Urinary bladder (tissue), 4 donors: ENCODE data around the gene ZBED6. TPM values are rescaled to one million over a fixed set of nuclear protein-coding genes. Genes with fewer than 3 reads are reported as not detected.
A peak's percentile ranks its signal among the peaks of the same experiment; 100 is the strongest.
"Not testable (repeated sequence)": the region's sequence is repeated elsewhere in the genome, so short reads cannot be mapped to it uniquely, and the experiment has no call there.

ENCODE experiments used
- DNase-seq: peaks from one replicate; pipeline ENCODE4 v3.0.0-alpha.2; 2015; ENCODE audit errors: extremely low spot score
- H3K27ac ChIP-seq: one replicate; pipeline ENCODE4 v1.5.1; 2013; ENCODE audit warnings: low read depth, mild to moderate bottlenecking, moderate library complexity
- H3K36me3 ChIP-seq: one replicate; pipeline ENCODE4 v1.6.1; 2013; ENCODE audit warnings: mild to moderate bottlenecking, moderate library complexity; ENCODE audit not compliant: insufficient read depth
- H3K4me1 ChIP-seq: one replicate; pipeline ENCODE4 v1.6.1; 2013; ENCODE audit warnings: mild to moderate bottlenecking, moderate library complexity; ENCODE audit not compliant: insufficient read depth
- H3K4me3 ChIP-seq: one replicate; pipeline ENCODE4 v1.5.1; 2013; ENCODE audit warnings: low read depth, low read length
- whole genome bisulfite sequencing: extraction: QIAGEN DNeasy Blood & Tissue Kit; methylation state at CpG from one replicate; pipeline ENCODE4 v1.1.7; 2013; 5-methylcytosine and 5-hydroxymethylcytosine counted together
- polyA plus RNA-seq: library from polyadenylated mRNA; stranded (reverse); fragments of 200-250 nt; gene quantifications from one replicate; pipeline ENCODE4 v1.2.3, GENCODE V29; 2013
- total RNA-seq: library from RNA; depleted of rRNA; stranded (reverse); fragments of >200 nt; gene quantifications from one replicate; pipeline ENCODE4 v1.2.3, GENCODE V29; 2014
- donor health status: healthy with polysubstance abuse.
- donor health status: healthy.

ZBED6 gene
- total and polyA plus RNA-seq, 2 donors = 3.0 to 30.8 TPM

GRCh38 chr1:203768256-203768655 is 27.2 kb upstream of the ZBED6 start:
- no peaks in the 10 kb centered on the region for H3K4me1 ChIP-seq
- DNase-seq = no peak
- H3K4me3 ChIP-seq = no peak overlapping the region
- H3K27ac ChIP-seq = no peak overlapping the region
- 80% methylated on average over 6 of the region's 6 CpGs for WGBS
- no peaks in the 10 kb centered on the region for H3K36me3 ChIP-seq

DNA sequence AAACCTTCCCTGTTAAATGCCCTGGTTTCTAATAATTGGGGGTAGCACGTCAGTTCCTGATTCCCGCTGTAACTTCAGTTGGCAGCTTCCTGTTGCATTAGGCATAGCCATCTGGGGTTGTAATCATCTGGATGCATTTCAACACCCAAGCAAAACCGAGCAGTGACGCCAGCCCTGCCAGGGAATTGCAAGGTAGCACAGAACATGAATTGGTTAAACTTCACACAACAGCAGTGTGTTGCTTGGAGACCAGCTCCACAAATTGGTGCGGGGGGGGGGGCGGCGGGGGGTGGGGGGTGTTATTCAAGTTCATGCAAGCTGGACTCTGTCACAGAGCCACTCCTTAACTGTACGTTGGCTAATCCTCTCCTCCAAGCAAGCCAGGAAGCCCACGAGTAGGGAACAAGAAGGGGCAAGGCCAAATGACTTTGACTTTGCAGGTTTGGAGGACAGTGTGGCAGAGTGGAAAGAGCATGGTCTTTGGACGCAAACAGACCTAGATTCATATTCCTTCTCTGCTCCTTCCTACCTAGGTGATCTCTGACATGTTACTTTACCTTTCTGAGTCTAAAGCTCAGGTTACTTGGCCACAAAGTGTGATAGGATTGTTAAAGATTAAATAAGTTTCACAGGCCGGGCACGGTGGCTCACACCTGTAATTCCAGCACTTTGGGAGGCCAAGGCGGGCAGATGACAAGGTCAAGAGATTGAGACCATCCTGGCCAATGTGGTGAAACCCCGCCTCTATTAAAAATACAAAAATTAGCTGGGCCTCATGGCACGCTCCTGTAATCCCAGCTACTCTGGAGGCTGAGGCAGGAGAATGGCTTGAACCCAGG is 25.7 kb upstream of the ZBED6 start:
- H3K4me3 ChIP-seq = no peak overlapping the region
- WGBS = 36% methylated on average over 15 of the region's 15 CpGs

GRCh38 chr1:203771901-203772301 is 23.5 kb upstream of the ZBED6 start:
- Histone ChIP-seq H3K27ac (no peak overlapping the region), H3K36me3 (no peaks in the 10 kb centered on the region), H3K4me3 (no peak overlapping the region), H3K4me1 (no peaks in the 10 kb centered on the region)
- no peak for DNase-seq
- WGBS = 31% methylated on average over 7 of the region's 7 CpGs

More for the DNA sequence above, 25.7 kb upstream of the ZBED6 start:
- no peaks in the 10 kb centered on the region for H3K4me1 ChIP-seq
- H3K27ac ChIP-seq = peak overlapping the region; percentile 56
- no peaks in the 10 kb centered on the region for H3K36me3 ChIP-seq
- peak; percentile 72 for DNase-seq

DNA sequence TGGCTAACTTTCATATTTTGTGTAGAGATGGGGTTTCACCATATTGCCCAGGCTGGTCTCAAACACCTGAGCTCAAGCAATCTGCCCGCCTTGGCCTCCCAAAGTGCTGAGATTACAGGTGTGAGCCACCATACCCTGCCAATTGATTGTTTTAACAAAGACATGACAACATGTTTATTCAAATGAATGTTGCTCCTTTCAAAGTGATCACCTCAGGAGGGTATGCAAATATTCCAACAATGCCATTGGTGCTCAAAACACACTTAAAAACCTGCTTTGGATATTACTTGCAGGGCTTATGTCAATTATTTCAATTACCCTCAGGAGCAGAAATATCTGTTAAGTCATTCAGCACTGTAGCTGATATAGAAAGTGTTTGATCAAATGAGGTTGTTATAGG is 22.6 kb upstream of the ZBED6 start:
- no peak overlapping the region for H3K4me3 ChIP-seq
- 100% methylated on average over 1 of the region's 1 CpG for WGBS

GRCh38 chr1:203776636-203777035 is 18.8 kb upstream of the ZBED6 start:
- 58% methylated on average over 4 of the region's 4 CpGs for whole genome bisulfite sequencing
- Histone ChIP-seq H3K4me3 (no peak overlapping the region), H3K27ac (no peak overlapping the region), H3K36me3 (no peaks in the 10 kb centered on the region), H3K4me1 (no peaks in the 10 kb centered on the region)
- DNase-seq = no peak

More for the DNA sequence above, 22.6 kb upstream of the ZBED6 start:
- Histone ChIP-seq H3K27ac (no peak overlapping the region), H3K4me1 (no peaks in the 10 kb centered on the region), H3K36me3 (no peaks in the 10 kb centered on the region)
- DNase-seq = no peak

- no peak for DNase-seq
- WGBS = 73% methylated on average over 3 of the region's 3 CpGs
- H3K27ac ChIP-seq = no peak overlapping the region
- no peak overlapping the region for H3K4me3 ChIP-seq
- no peaks in the 10 kb centered on the region for H3K36me3 ChIP-seq
- H3K4me1 ChIP-seq = no peaks in the 10 kb centered on the region
Observed at GRCh38 chr1:203777596-203777995, 17.8 kb upstream of the ZBED6 start.

DNA sequence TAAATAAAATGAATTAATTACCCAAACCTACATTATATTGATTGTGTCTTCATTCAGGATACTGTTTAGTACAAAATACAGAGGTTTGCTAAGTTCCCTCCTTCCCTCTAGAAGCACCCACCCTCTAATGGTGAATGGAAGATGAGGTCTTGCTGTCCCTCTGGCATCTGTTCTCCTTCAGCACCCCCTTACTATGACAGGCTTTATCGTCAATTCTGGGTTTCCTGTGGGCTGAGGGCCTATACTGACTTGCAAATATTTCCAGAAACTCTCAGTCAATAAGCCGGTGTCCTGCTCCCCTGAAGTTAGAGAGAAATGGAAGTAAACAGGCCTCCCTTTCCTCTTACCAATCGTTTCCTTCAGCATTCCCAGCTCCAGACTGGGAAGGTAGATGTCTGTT is 17.3 kb upstream of the ZBED6 start:
- WGBS = 73% methylated on average over 3 of the region's 3 CpGs
- no peak overlapping the region for H3K27ac ChIP-seq
- no peak for DNase-seq
- no peaks in the 10 kb centered on the region for H3K4me1 ChIP-seq
- no peak overlapping the region for H3K4me3 ChIP-seq
- H3K36me3 ChIP-seq = no peaks in the 10 kb centered on the region

DNA sequence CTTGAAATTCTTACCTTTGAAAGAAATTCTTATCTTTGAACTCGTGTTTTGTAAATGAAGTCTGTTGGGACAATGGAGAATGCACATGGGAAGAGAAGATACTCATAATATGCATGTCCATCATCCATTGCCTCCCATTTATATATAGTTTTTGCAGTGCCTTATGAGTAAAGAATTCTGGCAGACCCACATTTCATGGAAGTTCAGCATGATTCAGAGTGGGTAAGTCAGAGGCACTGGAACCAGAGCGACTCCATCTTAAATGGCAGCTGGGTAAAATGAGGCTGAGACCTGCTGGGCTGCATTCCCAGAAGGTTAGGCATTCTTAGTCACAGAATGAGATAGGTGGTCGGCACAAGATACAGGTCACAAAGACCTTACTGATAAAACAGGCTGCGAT is 16.6 kb upstream of the ZBED6 start:
- Histone ChIP-seq H3K4me1 (no peaks in the 10 kb centered on the region), H3K27ac (no peak overlapping the region), H3K36me3 (no peaks in the 10 kb centered on the region), H3K4me3 (no peak overlapping the region)
- no peak for DNase-seq
- 88% methylated on average over 4 of the region's 4 CpGs for WGBS

DNA sequence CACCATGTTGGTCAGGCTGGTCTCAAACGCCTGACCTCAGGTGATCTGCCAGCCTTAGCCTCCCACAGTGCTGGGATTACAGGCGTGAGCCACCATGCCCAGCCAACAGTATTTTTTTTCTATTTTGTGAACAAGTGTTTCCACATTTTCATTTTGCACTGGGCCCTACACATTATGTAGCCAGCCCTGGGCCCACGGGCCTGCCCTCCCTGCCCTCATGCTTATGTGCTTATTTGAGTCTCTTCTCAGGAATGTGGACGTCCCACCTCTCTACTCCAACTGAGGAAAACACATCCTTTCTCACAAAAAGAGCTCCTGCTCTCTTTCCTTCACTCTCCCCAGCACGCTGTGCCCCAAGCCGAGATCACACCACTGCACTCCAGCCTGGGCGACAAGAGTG is 13.5 kb upstream of the ZBED6 start:
- 92% methylated on average over 7 of the region's 7 CpGs for WGBS

DNA sequence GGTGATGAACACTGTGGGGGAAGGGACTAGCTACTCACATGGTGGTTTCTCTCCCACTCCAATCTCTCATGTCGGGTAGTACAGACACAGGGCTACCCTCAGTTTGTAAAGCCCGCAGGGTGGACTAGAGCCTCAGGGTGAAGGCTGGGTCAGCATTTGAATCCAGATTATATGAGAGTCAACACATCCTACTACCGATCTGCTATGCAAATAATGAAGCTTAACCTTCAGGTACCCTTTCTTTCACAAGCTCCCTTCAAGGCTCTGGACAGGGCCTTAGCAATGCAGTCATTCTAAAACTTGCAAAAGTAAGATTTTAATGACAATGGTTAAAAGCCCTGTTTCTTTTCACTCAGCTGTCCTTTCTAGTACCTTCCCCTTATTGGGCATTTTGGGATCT is 5.5 kb upstream of the ZBED6 start:
- 66% methylated on average over 3 of the region's 3 CpGs for WGBS
- H3K27ac ChIP-seq = no peak overlapping the region
- DNase-seq = no peak
- no peak overlapping the region for H3K4me3 ChIP-seq
- peaks cover 1% of the 10 kb centered on the region for H3K36me3 ChIP-seq
- H3K4me1 ChIP-seq = no peaks in the 10 kb centered on the region

More for the DNA sequence above, 13.5 kb upstream of the ZBED6 start:
- Histone ChIP-seq H3K4me3 (no peak overlapping the region), H3K4me1 (no peaks in the 10 kb centered on the region), H3K36me3 (no peaks in the 10 kb centered on the region), H3K27ac (no peak overlapping the region)
- no peak for DNase-seq

DNA sequence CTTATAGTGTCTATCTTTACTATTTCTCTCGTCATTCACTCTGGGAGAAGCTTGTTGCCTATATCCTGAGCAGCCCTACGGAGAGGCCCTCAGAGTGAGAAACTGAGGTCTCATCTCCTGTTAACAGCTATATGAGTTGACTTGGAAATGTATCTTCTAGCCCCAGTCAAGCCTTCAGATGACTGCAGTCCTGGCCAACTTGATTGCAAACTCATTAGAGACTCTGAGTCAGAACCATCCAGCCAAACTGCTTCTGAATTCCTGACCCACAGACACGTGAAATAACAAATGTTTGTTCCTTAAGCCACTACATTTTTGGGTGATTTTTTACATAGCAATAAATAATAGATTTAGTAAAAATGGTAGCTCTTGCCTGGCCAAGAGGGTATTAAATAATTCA is 3.9 kb upstream of the ZBED6 start:
- H3K36me3 ChIP-seq = peaks cover 1% of the 10 kb centered on the region
- no peak for DNase-seq
- H3K4me1 ChIP-seq = no peaks in the 10 kb centered on the region
- H3K4me3 ChIP-seq = no peak overlapping the region
- no peak overlapping the region for H3K27ac ChIP-seq
- 68% methylated on average over 3 of the region's 3 CpGs for WGBS

GRCh38 chr1:203792486-203792885 is 2.9 kb upstream of the ZBED6 start:
- 94% methylated on average over 2 of the region's 2 CpGs for WGBS
- no peak overlapping the region for H3K4me3 ChIP-seq

GRCh38 chr1:203793561-203793960 is 1.9 kb upstream of the ZBED6 start:
- not testable (repeated sequence) for DNase-seq, H3K27ac ChIP-seq, H3K4me3 ChIP-seq, H3K36me3 ChIP-seq, H3K4me1 ChIP-seq
- 95% methylated on average over 7 of the region's 7 CpGs for WGBS

More at GRCh38 chr1:203792486-203792885, 2.9 kb upstream of the ZBED6 start:
- no peaks in the 10 kb centered on the region for H3K4me1 ChIP-seq
- peaks cover 1% of the 10 kb centered on the region for H3K36me3 ChIP-seq
- no peak for DNase-seq
- no peak overlapping the region for H3K27ac ChIP-seq

GRCh38 chr1:203794764-203795440 is 521 bp upstream of the ZBED6 start:
- H3K27ac ChIP-seq = no peak overlapping the region
- WGBS = 72% methylated on average over 19 of the region's 19 CpGs
- peaks cover 1% of the 10 kb centered on the region for H3K36me3 ChIP-seq
- DNase-seq = no peak
- peaks cover 3% of the 10 kb centered on the region for H3K4me1 ChIP-seq
- H3K4me3 ChIP-seq = peak overlapping the region; percentile 30
